Neuronal stem cell (in vitro differentiated cells): ENCODE results near the gene PLOD2.
"Not testable (repeated sequence)": the region's sequence is repeated elsewhere in the genome, so short reads cannot be mapped to it uniquely, and the experiment has no call there.

Experiments used
- DNase-seq: peaks from one replicate; pipeline ENCODE4 v3.0.0-alpha.2; 2013; ENCODE audit warnings: low spot score
- H2AFZ ChIP-seq: one replicate; pipeline ENCODE4 v1.6.1; 2013; ENCODE audit warnings: mild to moderate bottlenecking, low read length, inconsistent platforms
- H2AK5ac ChIP-seq: 2 replicates; pipeline ENCODE4 v1.6.1; 2013; ENCODE audit warnings: low read depth, mild to moderate bottlenecking, inconsistent platforms, low read length, moderate library complexity, mixed read lengths
- H2BK120ac ChIP-seq: 2 replicates; pipeline ENCODE4 v1.6.1; 2013; ENCODE audit warnings: low read depth, mild to moderate bottlenecking, inconsistent platforms, low read length, moderate library complexity, mixed read lengths
- H2BK12ac ChIP-seq: one replicate; pipeline ENCODE4 v1.6.1; 2013; ENCODE audit warnings: low read length, inconsistent platforms
- H2BK15ac ChIP-seq: 2 replicates; pipeline ENCODE4 v1.6.1; 2013; ENCODE audit warnings: mild to moderate bottlenecking, low read length, inconsistent platforms, mixed read lengths
- H2BK5ac ChIP-seq: one replicate; pipeline ENCODE4 v1.6.1; 2013; ENCODE audit warnings: inconsistent platforms, mild to moderate bottlenecking, low read length, moderate library complexity
- H3K14ac ChIP-seq: one replicate; pipeline ENCODE4 v1.6.1; 2013; ENCODE audit warnings: low read length, inconsistent platforms
- H3K18ac ChIP-seq: 2 replicates; pipeline ENCODE4 v1.6.1; 2013; ENCODE audit warnings: low read length, inconsistent platforms
- H3K23ac ChIP-seq: 2 replicates; pipeline ENCODE4 v1.6.1; 2013; ENCODE audit warnings: low read depth, mild to moderate bottlenecking, mixed read lengths, low read length, inconsistent platforms; ENCODE audit not compliant: poor library complexity
- H3K27ac ChIP-seq: replicated peaks from 3 replicates; pipeline ENCODE4 v1.5.1; 2013; ENCODE audit warnings: low read length, inconsistent platforms
- H3K27me3 ChIP-seq, 3 experiments: 2 replicates each; pipeline ENCODE4 v1.6.1; 2013; ENCODE audit warnings: low read length in 3 of 3, mild to moderate bottlenecking in 2 of 3, inconsistent platforms in 1 of 3, low read depth in 1 of 3, mixed read lengths in 1 of 3, moderate library complexity in 1 of 3; ENCODE audit not compliant: control insufficient read depth in 3 of 3, insufficient read depth in 3 of 3
- H3K36me3 ChIP-seq, 2 donors: replicated peaks in 1 of 2; 2 replicates each; pipeline ENCODE4 v1.6.1; 2013; ENCODE audit warnings: low read length in 2 of 2; ENCODE audit not compliant: control insufficient read depth in 2 of 2, insufficient read depth in 2 of 2
- H3K4ac ChIP-seq: 2 replicates; pipeline ENCODE4 v1.6.1; 2013; ENCODE audit warnings: inconsistent platforms, mild to moderate bottlenecking, low read length, moderate library complexity
- H3K4me1 ChIP-seq, 2 donors: 1 replicate in 1 of 2; 2 replicates in 1 of 2; pipeline ENCODE4 v1.6.1; 2013; ENCODE audit warnings: low read length in 2 of 2, low read depth in 1 of 2; ENCODE audit not compliant: control insufficient read depth in 2 of 2, insufficient read depth in 1 of 2
- H3K4me2 ChIP-seq: one replicate; pipeline ENCODE4 v1.6.1; 2013; ENCODE audit warnings: mild to moderate bottlenecking, low read length, inconsistent platforms; ENCODE audit not compliant: insufficient read depth, poor library complexity, severe bottlenecking
- H3K4me3 ChIP-seq, 2 donors: 2 replicates each; pipeline ENCODE4 v1.5.1; 2013; ENCODE audit warnings: low read length in 2 of 2, mild to moderate bottlenecking in 2 of 2, inconsistent platforms in 1 of 2, moderate library complexity in 1 of 2
- H3K79me1 ChIP-seq: one replicate; pipeline ENCODE4 v1.6.1; 2013; ENCODE audit warnings: low read depth, mild to moderate bottlenecking, inconsistent platforms, low read length, moderate library complexity
- H3K9ac ChIP-seq: one replicate; pipeline ENCODE4 v1.6.1; 2013; ENCODE audit warnings: mild to moderate bottlenecking, low read depth, low read length, inconsistent platforms; ENCODE audit not compliant: poor library complexity
- H3K9me3 ChIP-seq, 2 donors: replicated peaks in 1 of 2; 2 replicates each; pipeline versions ENCODE3 to v1.6.1; 2013; ENCODE audit warnings: low read length in 2 of 2, mild to moderate bottlenecking in 2 of 2, inconsistent platforms in 1 of 2, low read depth in 1 of 2, mixed read lengths in 1 of 2, moderate library complexity in 1 of 2; ENCODE audit not compliant: control insufficient read depth in 2 of 2, insufficient read depth in 1 of 2
- H4K8ac ChIP-seq: one replicate; pipeline ENCODE4 v1.6.1; 2013; ENCODE audit warnings: low read depth, mild to moderate bottlenecking, inconsistent platforms, low read length, moderate library complexity
- H4K91ac ChIP-seq: one replicate; pipeline ENCODE4 v1.6.1; 2013; ENCODE audit warnings: low read length, low read depth, mild to moderate bottlenecking, inconsistent platforms; ENCODE audit not compliant: poor library complexity
- WGBS, 2 donors: extraction: QIAGEN DNeasy Blood & Tissue Kit; methylation state at CpG; one replicate each; pipeline ENCODE4 v1.1.7; 2013; ENCODE audit warnings: missing lambda C conversion rate in 2 of 2, mixed read lengths in 1 of 2; ENCODE audit not compliant: insufficient read length in 2 of 2, insufficient replicate concordance in 1 of 2; ENCODE audit errors: extremely low coverage in 2 of 2; 5-methylcytosine and 5-hydroxymethylcytosine counted together

Gene PLOD2

DNA sequence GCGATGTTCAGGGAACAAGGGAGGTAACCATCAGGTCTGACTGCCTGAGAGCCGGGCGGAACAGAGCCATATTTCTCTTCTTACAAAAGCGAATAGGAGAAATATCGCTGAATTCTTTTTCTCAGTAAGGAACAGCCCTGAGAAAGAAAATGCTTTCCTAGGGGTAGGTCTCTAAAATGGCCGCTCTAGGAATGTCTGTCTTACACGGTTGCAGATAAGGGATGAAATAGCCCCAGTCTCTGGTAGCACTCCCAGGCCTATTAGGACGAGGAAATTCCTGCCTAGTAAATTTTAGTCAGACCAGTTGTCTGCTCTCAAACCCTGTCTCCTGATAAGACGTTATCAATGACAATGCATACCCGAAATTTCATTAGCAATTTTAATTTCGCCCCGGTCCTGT, 47.2 kb downstream of the PLOD2 start:
- not testable (repeated sequence) for DNase-seq, H3K23ac ChIP-seq, H2AFZ ChIP-seq, H3K79me1 ChIP-seq, H3K27ac ChIP-seq, H3K27me3 ChIP-seq, H3K9ac ChIP-seq, H2AK5ac ChIP-seq, H2BK5ac ChIP-seq, H3K9me3 ChIP-seq, H4K8ac ChIP-seq, H4K91ac ChIP-seq, H2BK15ac ChIP-seq, H3K4me3 ChIP-seq, H3K14ac ChIP-seq, H3K4me1 ChIP-seq, H2BK12ac ChIP-seq, H2BK120ac ChIP-seq, H3K4me2 ChIP-seq, H3K36me3 ChIP-seq, H3K4ac ChIP-seq, H3K18ac ChIP-seq
- WGBS, 2 donors: no CpG with 5 or more reads among the region's 12 CpGs

DNA sequence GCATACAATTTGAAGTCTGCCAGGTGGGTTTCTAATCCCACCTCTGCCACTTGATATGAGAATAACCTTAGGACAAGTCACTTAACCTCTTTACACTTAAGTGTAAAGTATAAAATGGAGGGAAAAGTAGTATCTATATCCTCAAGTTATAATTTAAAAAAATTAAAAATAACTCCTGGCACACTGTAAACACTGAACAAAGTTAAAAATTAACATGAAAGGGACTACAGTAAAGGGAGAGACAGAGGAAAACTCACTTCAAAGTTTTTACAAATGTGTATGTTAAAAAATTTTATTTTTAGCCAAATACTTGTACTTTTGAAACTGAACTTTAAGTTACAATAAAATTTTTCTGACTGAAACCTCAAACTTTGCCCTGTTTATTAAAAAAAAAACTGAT, 49.6 kb downstream of the PLOD2 start:
- Histone ChIP-seq H2AK5ac (no peak overlapping the region), H4K8ac (no peak overlapping the region), H2BK120ac (no peak overlapping the region), H3K23ac (no peak overlapping the region), H3K9ac (no peak overlapping the region), H3K27ac (no peak overlapping the region), H3K4me2 (no peak overlapping the region), H3K9me3 (peaks cover 0 to 1% of the 10 kb centered on the region in 2 donors), H3K4me3 (no peak overlapping the region), H3K79me1 (no peaks in the 10 kb centered on the region), H3K27me3 (no peaks in the 10 kb centered on the region), H3K18ac (no peak overlapping the region), H4K91ac (no peak overlapping the region), H2BK5ac (no peak overlapping the region), H3K14ac (no peak overlapping the region), H3K36me3 (no peaks in the 10 kb centered on the region), H2AFZ (no peak overlapping the region), H2BK12ac (no peak overlapping the region), H3K4me1 (no peaks in the 10 kb centered on the region), H3K4ac (no peak overlapping the region), H2BK15ac (no peak overlapping the region)
- no peak for DNase-seq

DNA sequence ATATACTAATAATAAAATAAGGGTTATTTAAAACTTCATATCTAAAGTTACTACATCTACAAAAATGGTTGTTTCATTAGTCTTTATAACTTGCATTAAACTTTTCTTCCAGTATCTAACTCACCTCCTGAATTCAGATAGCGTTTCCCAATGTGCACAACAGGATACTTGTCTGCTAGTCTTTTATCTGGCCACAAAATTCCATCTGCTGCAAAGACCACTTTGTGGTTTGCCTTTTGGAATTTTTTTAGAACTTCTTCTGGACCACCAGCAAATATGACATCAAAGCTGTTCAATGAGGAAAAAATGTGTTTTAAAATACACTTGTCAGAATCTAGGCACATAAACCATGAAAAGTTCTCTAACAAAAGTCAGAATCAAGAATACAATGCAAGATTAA, 50.8 kb downstream of the PLOD2 start:
- H3K27ac ChIP-seq: no peak overlapping the region
- H3K36me3 ChIP-seq: no peaks in the 10 kb centered on the region
- no peak overlapping the region for H3K4me3 ChIP-seq
- H2AFZ ChIP-seq: no peak overlapping the region
- no peak overlapping the region for H2BK15ac ChIP-seq
- no peak overlapping the region for H2BK5ac ChIP-seq
- H2BK12ac ChIP-seq: no peak overlapping the region
- DNase-seq: no peak
- no peak overlapping the region for H2BK120ac ChIP-seq
- H4K8ac ChIP-seq: no peak overlapping the region
- H3K4me2 ChIP-seq: no peak overlapping the region
- H4K91ac ChIP-seq: no peak overlapping the region
- H3K4ac ChIP-seq: no peak overlapping the region
- H3K4me1 ChIP-seq: no peaks in the 10 kb centered on the region
- no peak overlapping the region for H3K14ac ChIP-seq
- WGBS, 2 donors: no CpG with 5 or more reads among the region's 1 CpG
- H3K23ac ChIP-seq: no peak overlapping the region
- no peak overlapping the region for H2AK5ac ChIP-seq
- H3K79me1 ChIP-seq: no peaks in the 10 kb centered on the region
- no peaks in the 10 kb centered on the region for H3K9me3 ChIP-seq
- no peaks in the 10 kb centered on the region for H3K27me3 ChIP-seq
- no peak overlapping the region for H3K9ac ChIP-seq
- no peak overlapping the region for H3K18ac ChIP-seq

DNA sequence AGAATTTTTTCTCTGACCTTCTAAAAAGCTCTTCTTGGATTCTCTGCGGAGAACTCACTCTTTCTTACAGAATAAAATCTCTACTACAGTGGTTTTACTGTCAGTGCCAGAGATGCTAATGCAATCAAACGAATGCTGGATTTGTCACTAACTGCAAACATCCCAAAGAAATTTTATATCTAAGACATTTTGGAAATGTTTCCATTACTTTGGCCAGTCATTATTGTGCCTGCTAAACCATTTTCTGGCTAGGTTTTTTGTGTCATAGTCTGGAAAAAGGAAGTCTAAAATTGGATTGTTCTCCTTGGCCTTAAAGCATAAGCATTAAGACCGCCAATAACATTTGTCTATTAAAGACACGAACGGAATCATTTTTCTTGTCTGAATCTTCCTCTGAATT, 54.0 kb downstream of the PLOD2 start:
- no peak overlapping the region for H2BK15ac ChIP-seq
- no peak overlapping the region for H3K9ac ChIP-seq
- no peak overlapping the region for H2BK12ac ChIP-seq
- no peak overlapping the region for H4K8ac ChIP-seq
- H3K18ac ChIP-seq: no peak overlapping the region
- no peak overlapping the region for H3K14ac ChIP-seq
- no peak for DNase-seq
- no peaks in the 10 kb centered on the region for H3K4me1 ChIP-seq
- no peaks in the 10 kb centered on the region for H3K9me3 ChIP-seq
- H4K91ac ChIP-seq: no peak overlapping the region
- H3K36me3 ChIP-seq: no peaks in the 10 kb centered on the region
- H3K4ac ChIP-seq: no peak overlapping the region
- H3K27ac ChIP-seq: no peak overlapping the region
- H3K4me3 ChIP-seq: no peak overlapping the region
- H3K23ac ChIP-seq: no peak overlapping the region
- H3K4me2 ChIP-seq: no peak overlapping the region
- no peaks in the 10 kb centered on the region for H3K79me1 ChIP-seq
- H2AFZ ChIP-seq: no peak overlapping the region
- WGBS, 2 donors: no CpG with 5 or more reads among the region's 5 CpGs
- no peak overlapping the region for H2BK120ac ChIP-seq
- no peaks in the 10 kb centered on the region for H3K27me3 ChIP-seq
- H2AK5ac ChIP-seq: no peak overlapping the region
- no peak overlapping the region for H2BK5ac ChIP-seq
